A549 (cell line): Measurements from ENCODE around the gene APOBEC3A. TPM values are rescaled to one million over a fixed set of nuclear protein-coding genes. Genes with fewer than 3 reads are reported as not detected.

Source experiments
- ATAC-seq, 2 experiments: fragments of 200-7000 bp in 1 of 2; fragments of >200 bp in 1 of 2; cut with Nextera tagmentation in 1 of 2; cut with Tn5 transposase in 1 of 2; 3 replicates each; pipeline versions ENCODE4 v1.8.0 to v1.9.1; 2018 to 2020; ENCODE audit warnings: mild to moderate bottlenecking in 1 of 2, moderate library complexity in 1 of 2
- CTCF ChIA-PET: fragments of 300-600 bp; sonication (Branson Sonifier 250); formaldehyde crosslinking; extraction: SDS; loops from one replicate; lab custom pipeline; 2021; ENCODE audit warnings: antibody characterized with exemption, inconsistent platforms; lab: Yijun Ruan, JAX
- POLR2A ChIA-PET: fragments of 350-600 bp; formaldehyde crosslinking; extraction: SDS; loops from one replicate; lab custom pipeline; 2021; ENCODE audit warnings: antibody characterized with exemption, inconsistent platforms; lab: Yijun Ruan, JAX
- DNase-seq, 2 experiments: peaks; one replicate each; pipeline versions ENCODE4 v3.0.0 to v3.0.0-alpha.2; 2011 to 2016; ENCODE audit warnings: low read depth in 1 of 2, low spot score in 1 of 2
- FAIRE-seq: peaks from 2 replicates; lab custom pipeline; 2011; peaks lifted over from hg19 to GRCh38; lab: Jason Lieb, UNC
- H3K27ac ChIP-seq, 2 experiments: fragments of >200 bp; sonication (Bioruptor Twin); formaldehyde crosslinking; 3 replicates each; pipeline ENCODE4 v1.5.1; 2016 to 2017
- H3K4me1 ChIP-seq: fragments of >200 bp; sonication (Bioruptor Twin); formaldehyde crosslinking; 3 replicates; pipeline ENCODE4 v1.6.1; 2016
- H3K4me2 ChIP-seq: fragments of >200 bp; sonication (Bioruptor Twin); formaldehyde crosslinking; 3 replicates; pipeline ENCODE4 v1.6.1; 2016
- H3K4me3 ChIP-seq: fragments of >200 bp; sonication (Bioruptor Twin); formaldehyde crosslinking; 3 replicates; pipeline ENCODE4 v1.5.1; 2016
- H3K9me3 ChIP-seq: fragments of >200 bp; sonication (Bioruptor Twin); formaldehyde crosslinking; 3 replicates; pipeline ENCODE4 v1.6.1; 2016
- BHLHE40 ChIP-seq: IDR thresholded peaks from 2 replicates; pipeline ENCODE4 v1.6.1; 2012; ENCODE audit warnings: low read depth, low read length, inconsistent platforms
- CBX2 ChIP-seq: fragments of 200-600 bp; sonication (generic); IDR thresholded peaks from 2 replicates; pipeline ENCODE4 v1.6.1; 2016; ENCODE audit warnings: low read depth, mild to moderate bottlenecking, borderline replicate concordance
- CBX8 ChIP-seq: fragments of 200-600 bp; sonication (generic); IDR thresholded peaks from 2 replicates; pipeline ENCODE4 v1.6.1; 2016
- CHD2 ChIP-seq: fragments of 150-350 bp; IDR thresholded peaks from 2 replicates; pipeline ENCODE4 v1.6.1; 2014; ENCODE audit warnings: low read length; ENCODE audit not compliant: partially characterized antibody
- CHD4 ChIP-seq: fragments of 200-600 bp; sonication (generic); IDR thresholded peaks from 2 replicates; pipeline ENCODE4 v1.6.1; 2016; ENCODE audit warnings: antibody characterized with exemption, mild to moderate bottlenecking, borderline replicate concordance
- EHMT2 ChIP-seq: fragments of 200-600 bp; sonication (generic); IDR thresholded peaks from 2 replicates; pipeline ENCODE4 v1.6.1; 2016; ENCODE audit warnings: antibody characterized with exemption, low read depth, mild to moderate bottlenecking, moderate library complexity
- EP300 ChIP-seq, 2 experiments: fragments of >200 bp; sonication (Bioruptor Twin); formaldehyde crosslinking; IDR thresholded peaks; 2 replicates in 1 of 2; 3 replicates in 1 of 2; pipeline ENCODE4 v1.6.1; 2016 to 2017
- FOSL2 ChIP-seq, 2 experiments: fragments of 450-650 bp in 1 of 2; fragments of >200 bp in 1 of 2; sonication (Bioruptor Twin) in 1 of 2; formaldehyde crosslinking; IDR thresholded peaks; 2 replicates each; pipeline versions ENCODE4 v1.5.0 to v1.6.1; 2016 to 2020; ENCODE audit warnings: mild to moderate bottlenecking in 1 of 2, moderate library complexity in 1 of 2
- HDAC2 ChIP-seq: fragments of 200-600 bp; sonication (generic); IDR thresholded peaks from 2 replicates; pipeline ENCODE4 v1.6.1; 2016
- HOXB13 ChIP-seq: fragments of 250-450 bp; sonication (Bioruptor Pico); IDR thresholded peaks from 2 replicates; pipeline ENCODE4 v1.5.0; 2020; ENCODE audit warnings: low read depth, mild to moderate bottlenecking, moderate library complexity
- HOXB5 ChIP-seq: fragments of 250-450 bp; sonication (Bioruptor Pico); IDR thresholded peaks from 2 replicates; pipeline ENCODE4 v1.5.0; 2020; ENCODE audit warnings: mild to moderate bottlenecking, moderate library complexity
- JUN ChIP-seq, 2 experiments: fragments of >200 bp; sonication (Bioruptor Twin); formaldehyde crosslinking; IDR thresholded peaks; 2 replicates in 1 of 2; 3 replicates in 1 of 2; pipeline ENCODE4 v1.6.1; 2016 to 2017
- MYC ChIP-seq: IDR thresholded peaks from 2 replicates; pipeline ENCODE4 v1.6.1; 2012; ENCODE audit warnings: mild to moderate bottlenecking, inconsistent platforms, low read length, improper control_type of control experiment, borderline replicate concordance
- NFE2L2 ChIP-seq: fragments of 150-350 bp; conservative IDR thresholded peaks from 2 replicates; pipeline ENCODE4 v1.6.1; 2014; ENCODE audit warnings: low read length
- RARB ChIP-seq: fragments of 250-450 bp; sonication (Bioruptor Pico); IDR thresholded peaks from 2 replicates; pipeline ENCODE4 v1.8.0; 2021; ENCODE audit warnings: mild to moderate bottlenecking, moderate library complexity
- RFX5 ChIP-seq: fragments of 450-650 bp; IDR thresholded peaks from 2 replicates; pipeline ENCODE4 v1.7.1; 2014; ENCODE audit warnings: antibody characterized with exemption, mild to moderate bottlenecking, moderate library complexity
- TFCP2L1 ChIP-seq: fragments of 250-450 bp; sonication (Bioruptor Pico); IDR thresholded peaks from 2 replicates; pipeline ENCODE4 v1.5.0; 2021; ENCODE audit warnings: mild to moderate bottlenecking
- ZC3H11A ChIP-seq: fragments of 450-650 bp; IDR thresholded peaks from 2 replicates; pipeline ENCODE4 v1.6.1; 2014; ENCODE audit warnings: antibody characterized with exemption, mild to moderate bottlenecking
- ZNF302 ChIP-seq: fragments of 250-450 bp; sonication (Bioruptor Pico); IDR thresholded peaks from 2 replicates; pipeline ENCODE4 v1.9.0; 2021; ENCODE audit warnings: inconsistent platforms, mild to moderate bottlenecking, moderate library complexity
- WGBS: methylation state at CpG from one replicate; pipeline ENCODE4 v1.1.6; 2017; ENCODE audit errors: missing lambda C conversion rate; 5-methylcytosine and 5-hydroxymethylcytosine counted together
- polyA plus RNA-seq, 4 experiments: library from polyadenylated mRNA; depleted of rRNA in 3 of 4; stranded (reverse); fragments of >200 nt; fragmentation: RNase III in 1 of 4; extraction: RNeasy Plus Mini Kit Qiagen cat#74134 plus additional on column Dnase treatment in 1 of 4; gene quantifications; 2 replicates in 3 of 4; 3 replicates in 1 of 4; pipeline ENCODE4 v1.2.3, GENCODE V29; 2011 to 2017
- TF ChIP-seq, protein P1 (sequence below): fragments of >200 bp; sonication (Bioruptor Twin); formaldehyde crosslinking; IDR thresholded peaks from 2 replicates; pipeline ENCODE4 v1.6.1; 2016
- TF ChIP-seq, protein P2 (sequence below): fragments of 250-450 bp; sonication (Bioruptor Pico); IDR thresholded peaks from 2 replicates; pipeline ENCODE4 v1.5.0; 2021; ENCODE audit warnings: mild to moderate bottlenecking, moderate library complexity, borderline replicate concordance
- TF ChIP-seq, protein P3 (sequence below): IDR thresholded peaks from 2 replicates; pipeline ENCODE4 v1.6.1; 2012
- TF ChIP-seq, protein P4 (sequence below): fragments of 450-650 bp; IDR thresholded peaks from 2 replicates; pipeline ENCODE4 v1.6.1; 2014; ENCODE audit warnings: antibody characterized with exemption
- TF ChIP-seq, protein P5 (sequence below): fragments of >200 bp; sonication (Bioruptor Twin); formaldehyde crosslinking; IDR thresholded peaks from 3 replicates; pipeline ENCODE4 v1.6.1; 2016

APOBEC3A gene
- polyA plus RNA-seq, 2 of the 4 experiments (the other 2 are of a cell fraction), result not detected

DNA sequence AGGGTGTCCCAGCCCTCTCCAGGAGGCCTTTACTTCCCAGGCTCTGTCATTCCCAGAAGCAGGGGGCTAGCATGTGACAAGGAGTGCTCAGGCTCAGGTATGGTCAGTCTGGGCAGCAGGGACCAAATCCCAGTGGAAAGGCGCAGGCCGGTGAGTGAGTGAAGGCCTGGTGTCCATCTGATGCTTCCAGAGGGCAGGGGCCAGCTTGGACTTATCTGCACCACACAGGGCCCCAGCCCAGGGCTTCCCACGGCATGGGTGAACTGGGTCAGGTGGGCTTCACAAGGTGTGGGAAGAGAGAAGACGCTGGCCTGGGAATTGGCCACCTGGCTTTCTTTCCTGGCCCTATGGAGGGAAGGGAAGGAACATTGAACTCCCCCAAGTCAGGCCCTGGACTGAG is 20.4 kb upstream of the APOBEC3A start:
- POLR2A ChIA-PET, result no interaction called here
- no peak for ATAC-seq
- CTCF ChIA-PET, result no interaction called here
- Histone ChIP-seq H3K4me2 (no peak overlapping the region), H3K9me3 (no peaks in the 10 kb centered on the region), H3K4me1 (peaks cover 11% of the 10 kb centered on the region)
- no peak for FAIRE-seq
- DNase-seq, result no peak
- WGBS, result 88% methylated on average over 2 of the region's 4 CpGs
- TF ChIP-seq ZC3H11A (no peak), MYC (no peak), NFE2L2 (no peak), BHLHE40 (no peak), TFCP2L1 (CRISPR knock-in tag) (no peak), HDAC2 (no peak), RFX5 (no peak), CBX8 (no peak), HOXB13 (no peak)
- TF ChIP-seq, protein P1, sequence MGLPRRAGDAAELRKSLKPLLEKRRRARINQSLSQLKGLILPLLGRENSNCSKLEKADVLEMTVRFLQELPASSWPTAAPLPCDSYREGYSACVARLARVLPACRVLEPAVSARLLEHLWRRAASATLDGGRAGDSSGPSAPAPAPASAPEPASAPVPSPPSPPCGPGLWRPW, result no peak
- TF ChIP-seq, protein P2, sequence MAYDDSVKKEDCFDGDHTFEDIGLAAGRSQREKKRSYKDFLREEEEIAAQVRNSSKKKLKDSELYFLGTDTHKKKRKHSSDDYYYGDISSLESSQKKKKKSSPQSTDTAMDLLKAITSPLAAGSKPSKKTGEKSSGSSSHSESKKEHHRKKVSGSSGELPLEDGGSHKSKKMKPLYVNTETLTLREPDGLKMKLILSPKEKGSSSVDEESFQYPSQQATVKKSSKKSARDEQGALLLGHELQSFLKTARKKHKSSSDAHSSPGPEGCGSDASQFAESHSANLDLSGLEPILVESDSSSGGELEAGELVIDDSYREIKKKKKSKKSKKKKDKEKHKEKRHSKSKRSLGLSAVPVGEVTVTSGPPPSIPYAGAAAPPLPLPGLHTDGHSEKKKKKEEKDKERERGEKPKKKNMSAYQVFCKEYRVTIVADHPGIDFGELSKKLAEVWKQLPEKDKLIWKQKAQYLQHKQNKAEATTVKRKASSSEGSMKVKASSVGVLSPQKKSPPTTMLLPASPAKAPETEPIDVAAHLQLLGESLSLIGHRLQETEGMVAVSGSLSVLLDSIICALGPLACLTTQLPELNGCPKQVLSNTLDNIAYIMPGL, result no peak
- TF ChIP-seq, protein P3, sequence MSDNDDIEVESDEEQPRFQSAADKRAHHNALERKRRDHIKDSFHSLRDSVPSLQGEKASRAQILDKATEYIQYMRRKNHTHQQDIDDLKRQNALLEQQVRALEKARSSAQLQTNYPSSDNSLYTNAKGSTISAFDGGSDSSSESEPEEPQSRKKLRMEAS, result no peak
- TF ChIP-seq, protein P4, sequence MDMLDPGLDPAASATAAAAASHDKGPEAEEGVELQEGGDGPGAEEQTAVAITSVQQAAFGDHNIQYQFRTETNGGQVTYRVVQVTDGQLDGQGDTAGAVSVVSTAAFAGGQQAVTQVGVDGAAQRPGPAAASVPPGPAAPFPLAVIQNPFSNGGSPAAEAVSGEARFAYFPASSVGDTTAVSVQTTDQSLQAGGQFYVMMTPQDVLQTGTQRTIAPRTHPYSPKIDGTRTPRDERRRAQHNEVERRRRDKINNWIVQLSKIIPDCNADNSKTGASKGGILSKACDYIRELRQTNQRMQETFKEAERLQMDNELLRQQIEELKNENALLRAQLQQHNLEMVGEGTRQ, result no peak
- TF ChIP-seq, all 56 proteins: peak for 0
- no peak overlapping the region for H3K27ac ChIP-seq
- H3K4me3 ChIP-seq, result no peak overlapping the region

DNA sequence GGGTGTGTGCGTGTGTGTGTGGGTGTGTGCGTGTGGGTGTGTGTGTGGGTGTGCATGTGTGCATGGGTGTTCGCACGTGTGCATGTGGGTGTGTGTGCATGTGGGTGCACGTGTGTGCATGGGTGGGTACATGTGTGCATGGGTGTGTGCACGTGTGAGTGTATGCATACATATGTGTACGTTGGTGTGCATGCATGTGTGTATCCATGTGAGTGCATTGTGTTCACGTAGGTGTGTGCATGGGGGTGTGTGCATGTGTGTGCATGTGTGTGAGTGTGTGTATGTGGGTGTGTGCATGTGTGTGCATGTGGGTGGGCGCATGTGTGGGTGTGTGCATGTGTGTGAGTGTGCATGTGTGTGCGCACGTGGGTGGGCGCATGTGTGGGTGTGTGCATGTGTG is 19.9 kb upstream of the APOBEC3A start:
- Histone ChIP-seq H3K4me3 (no peak overlapping the region), H3K4me1 (peaks cover 11% of the 10 kb centered on the region), H3K27ac (no peak overlapping the region), H3K4me2 (no peak overlapping the region), H3K9me3 (no peaks in the 10 kb centered on the region)
- no peak for TF ChIP-seq CBX2
- TF ChIP-seq, protein P2, result no peak
- TF ChIP-seq CHD2, result no peak
- no peak for TF ChIP-seq EP300 (IDR thresholded peaks at IDR 0.05)
- no peak for TF ChIP-seq JUN (IDR thresholded peaks at IDR 0.05)
- TF ChIP-seq, protein P5, sequence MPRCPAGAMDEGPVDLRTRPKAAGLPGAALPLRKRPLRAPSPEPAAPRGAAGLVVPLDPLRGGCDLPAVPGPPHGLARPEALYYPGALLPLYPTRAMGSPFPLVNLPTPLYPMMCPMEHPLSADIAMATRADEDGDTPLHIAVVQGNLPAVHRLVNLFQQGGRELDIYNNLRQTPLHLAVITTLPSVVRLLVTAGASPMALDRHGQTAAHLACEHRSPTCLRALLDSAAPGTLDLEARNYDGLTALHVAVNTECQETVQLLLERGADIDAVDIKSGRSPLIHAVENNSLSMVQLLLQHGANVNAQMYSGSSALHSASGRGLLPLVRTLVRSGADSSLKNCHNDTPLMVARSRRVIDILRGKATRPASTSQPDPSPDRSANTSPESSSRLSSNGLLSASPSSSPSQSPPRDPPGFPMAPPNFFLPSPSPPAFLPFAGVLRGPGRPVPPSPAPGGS, result no peak
- no peak for TF ChIP-seq ZNF302 (CRISPR knock-in tag)
- no peak for TF ChIP-seq NFE2L2
- TF ChIP-seq FOSL2 (IDR thresholded peaks at IDR 0.05), result no peak
- no peak for TF ChIP-seq FOSL2 (CRISPR knock-in tag; IDR thresholded peaks at IDR 0.05)
- no peak for TF ChIP-seq CHD4
- TF ChIP-seq RARB (CRISPR knock-in tag), result no peak
- TF ChIP-seq EHMT2, result no peak
- TF ChIP-seq HOXB5, result no peak
- DNase-seq, result no peak
- no peak for FAIRE-seq
- ChIA-PET POLR2A (no interaction called here), CTCF (no interaction called here)
- WGBS, result 61% methylated on average over 12 of the region's 12 CpGs
- ATAC-seq, result no peak
